HEK293 (cell line): ENCODE measurements around the gene FOXP1.

ENCODE experiments used
- CTCF ChIA-PET: fragments of 350-600 bp; formaldehyde crosslinking; extraction: SDS; loops from one replicate; lab custom pipeline; 2021; ENCODE audit warnings: antibody characterized with exemption; lab: Yijun Ruan, JAX
- POLR2A ChIA-PET: fragments of 300-600 bp; formaldehyde crosslinking; extraction: SDS; loops from one replicate; lab custom pipeline; 2020; ENCODE audit warnings: antibody characterized with exemption, inconsistent platforms; lab: Yijun Ruan, JAX
- H3K27ac ChIP-seq: fragments of 200-500 bp; sonication (Bioruptor generic); 2 replicates; pipeline ENCODE4 v1.5.1; 2014; ENCODE audit warnings: low read depth, low read length, control low read depth, inconsistent platforms; ENCODE audit errors: extremely low read depth
- H3K36me3 ChIP-seq, 2 experiments: fragments of 200-500 bp in 1 of 2; sonication (Bioruptor generic) in 1 of 2; 1 replicate in 1 of 2; 2 replicates in 1 of 2; pipeline ENCODE4 v1.5.1; 2014 to 2017; ENCODE audit warnings: inconsistent platforms in 2 of 2, low read length in 2 of 2; ENCODE audit not compliant: control insufficient read depth in 2 of 2, insufficient read depth in 1 of 2
- H3K4me1 ChIP-seq: fragments of 200-500 bp; sonication (Bioruptor generic); 2 replicates; pipeline ENCODE4 v1.5.1; 2014; ENCODE audit warnings: mild to moderate bottlenecking, low read length, inconsistent platforms; ENCODE audit not compliant: control insufficient read depth, insufficient read depth
- H3K4me3 ChIP-seq: 2 replicates; pipeline ENCODE4 v1.5.1; 2011; ENCODE audit warnings: low read depth, mild to moderate bottlenecking, control low read depth, low read length, moderate library complexity
- H3K9me3 ChIP-seq: fragments of 200-500 bp; sonication (Bioruptor generic); 2 replicates; pipeline ENCODE4 v1.5.1; 2014; ENCODE audit warnings: low read depth, low read length, inconsistent platforms; ENCODE audit not compliant: control insufficient read depth, insufficient read depth
- KLF9 ChIP-seq: fragments of 450-650 bp; formaldehyde crosslinking; IDR thresholded peaks from 2 replicates; pipeline ENCODE4 v1.5.1; 2016; ENCODE audit warnings: missing biosample characterization, missing genetic modification characterization, low read depth
- OSR2 ChIP-seq: fragments of 450-650 bp; formaldehyde crosslinking; IDR thresholded peaks from 2 replicates; pipeline ENCODE4 v1.5.1; 2016; ENCODE audit warnings: missing biosample characterization, missing genetic modification characterization
- RBAK ChIP-seq: fragments of 450-650 bp; formaldehyde crosslinking; IDR thresholded peaks from 2 replicates; pipeline ENCODE4 v1.5.1; 2016; ENCODE audit warnings: missing biosample characterization, missing genetic modification characterization
- SP2 ChIP-seq: fragments of 450-650 bp; formaldehyde crosslinking; IDR thresholded peaks from 2 replicates; pipeline ENCODE4 v1.5.1; 2016; ENCODE audit warnings: missing biosample characterization, missing genetic modification characterization
- TRIM28 ChIP-seq: IDR thresholded peaks from 2 replicates; pipeline ENCODE4 v1.6.1; 2011; ENCODE audit warnings: low read length, control low read depth, borderline replicate concordance
- YY1 ChIP-seq: fragments of 450-650 bp; formaldehyde crosslinking; IDR thresholded peaks from 2 replicates; pipeline ENCODE4 v1.5.1; 2018; ENCODE audit warnings: missing biosample characterization, missing genetic modification characterization
- ZNF133 ChIP-seq: fragments of 450-650 bp; formaldehyde crosslinking; IDR thresholded peaks from 2 replicates; pipeline ENCODE4 v1.5.1; 2016; ENCODE audit warnings: missing biosample characterization, missing genetic modification characterization
- ZNF169 ChIP-seq: fragments of 450-650 bp; formaldehyde crosslinking; IDR thresholded peaks from 2 replicates; pipeline ENCODE4 v1.5.1; 2016; ENCODE audit warnings: missing biosample characterization, missing genetic modification characterization
- ZNF175 ChIP-seq: fragments of 450-650 bp; formaldehyde crosslinking; IDR thresholded peaks from 2 replicates; pipeline ENCODE4 v1.5.1; 2016; ENCODE audit warnings: missing biosample characterization, missing genetic modification characterization
- ZNF202 ChIP-seq: fragments of 450-650 bp; formaldehyde crosslinking; IDR thresholded peaks from 2 replicates; pipeline ENCODE4 v1.5.1; 2016; ENCODE audit warnings: missing biosample characterization, missing genetic modification characterization, borderline replicate concordance
- ZNF211 ChIP-seq: fragments of 450-650 bp; formaldehyde crosslinking; IDR thresholded peaks from 2 replicates; pipeline ENCODE4 v1.5.1; 2016; ENCODE audit warnings: low read depth, missing biosample characterization, missing genetic modification characterization
- ZNF248 ChIP-seq: fragments of 450-650 bp; formaldehyde crosslinking; IDR thresholded peaks from 2 replicates; pipeline ENCODE4 v1.5.1; 2017; ENCODE audit warnings: missing biosample characterization, missing genetic modification characterization
- ZNF311 ChIP-seq: fragments of 450-650 bp; formaldehyde crosslinking; IDR thresholded peaks from 2 replicates; pipeline ENCODE4 v1.5.1; 2017; ENCODE audit warnings: missing biosample characterization, missing genetic modification characterization, borderline replicate concordance
- ZNF416 ChIP-seq: fragments of 450-650 bp; formaldehyde crosslinking; IDR thresholded peaks from 2 replicates; pipeline ENCODE4 v1.5.1; 2016; ENCODE audit warnings: missing biosample characterization, missing genetic modification characterization
- ZNF426 ChIP-seq: fragments of 450-650 bp; formaldehyde crosslinking; IDR thresholded peaks from 2 replicates; pipeline ENCODE4 v1.5.1; 2017; ENCODE audit warnings: missing biosample characterization, missing genetic modification characterization, mild to moderate bottlenecking, inconsistent platforms, moderate library complexity
- ZNF433 ChIP-seq: fragments of 450-650 bp; formaldehyde crosslinking; IDR thresholded peaks from 2 replicates; pipeline ENCODE4 v1.5.1; 2016; ENCODE audit warnings: missing biosample characterization, missing genetic modification characterization, low read depth
- ZNF560 ChIP-seq: fragments of 450-650 bp; formaldehyde crosslinking; IDR thresholded peaks from 2 replicates; pipeline ENCODE4 v1.5.1; 2017; ENCODE audit warnings: missing biosample characterization, missing genetic modification characterization, borderline replicate concordance
- ZNF76 ChIP-seq: fragments of 450-650 bp; formaldehyde crosslinking; IDR thresholded peaks from 2 replicates; pipeline ENCODE4; 2016; ENCODE audit warnings: low read depth, missing biosample characterization, missing genetic modification characterization, borderline replicate concordance
- ZNF792 ChIP-seq: fragments of 450-650 bp; formaldehyde crosslinking; IDR thresholded peaks from 2 replicates; pipeline ENCODE4 v1.5.1; 2016; ENCODE audit warnings: missing biosample characterization, missing genetic modification characterization
- ZNF837 ChIP-seq: fragments of 450-650 bp; formaldehyde crosslinking; IDR thresholded peaks from 2 replicates; pipeline ENCODE4 v1.5.1; 2016; ENCODE audit warnings: missing biosample characterization, missing genetic modification characterization
- TF ChIP-seq, protein P1 (sequence below): fragments of 450-650 bp; formaldehyde crosslinking; IDR thresholded peaks from 2 replicates; pipeline ENCODE4 v1.5.1; 2016; ENCODE audit warnings: missing biosample characterization, missing genetic modification characterization
- TF ChIP-seq, protein P2 (sequence below): fragments of 450-650 bp; formaldehyde crosslinking; IDR thresholded peaks from 2 replicates; pipeline ENCODE4 v1.5.1; 2016; ENCODE audit warnings: missing biosample characterization, missing genetic modification characterization, borderline replicate concordance
- TF ChIP-seq, protein P3 (sequence below): fragments of 450-650 bp; formaldehyde crosslinking; IDR thresholded peaks from 2 replicates; pipeline ENCODE4 v1.5.1; 2016; ENCODE audit warnings: missing biosample characterization, missing genetic modification characterization

Gene FOXP1

DNA sequence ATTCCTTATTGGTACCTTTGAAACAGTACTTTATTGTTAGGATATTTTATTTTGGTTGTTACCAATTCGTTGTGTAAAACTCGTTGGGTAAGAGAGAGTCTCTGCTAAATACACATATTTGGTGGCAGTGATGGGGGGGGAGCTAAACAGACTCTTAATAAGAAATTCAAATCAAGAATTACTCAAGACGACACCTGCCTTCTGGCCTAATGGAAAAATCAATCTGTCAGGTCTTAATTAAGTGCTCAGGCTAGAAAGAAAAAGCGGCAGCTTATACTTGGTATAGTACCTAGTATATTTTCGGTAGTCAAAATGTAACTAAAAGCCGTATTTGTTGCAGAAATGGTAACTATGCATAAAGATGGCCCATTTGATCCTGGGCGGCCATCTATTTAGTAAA, 18.2 kb downstream of the FOXP1 start:
- peaks cover 0 to 13% of the 10 kb centered on the region in 2 experiments; a peak in 1 of 3 replicates for H3K36me3 ChIP-seq
- no peak overlapping the region for H3K4me3 ChIP-seq
- TF ChIP-seq ZNF792 (tag by site-specific recombination) (no peak), RBAK (tag by site-specific recombination) (no peak), ZNF416 (no peak), KLF9 (tag by site-specific recombination) (no peak), ZNF248 (tag by site-specific recombination) (no peak), ZNF837 (no peak), ZNF426 (tag by site-specific recombination) (no peak), ZNF311 (tag by site-specific recombination) (no peak), SP2 (tag by site-specific recombination) (no peak), ZNF133 (tag by site-specific recombination) (no peak), YY1 (tag by site-specific recombination) (no peak), ZNF433 (tag by site-specific recombination) (no peak)
- TF ChIP-seq, protein P1, sequence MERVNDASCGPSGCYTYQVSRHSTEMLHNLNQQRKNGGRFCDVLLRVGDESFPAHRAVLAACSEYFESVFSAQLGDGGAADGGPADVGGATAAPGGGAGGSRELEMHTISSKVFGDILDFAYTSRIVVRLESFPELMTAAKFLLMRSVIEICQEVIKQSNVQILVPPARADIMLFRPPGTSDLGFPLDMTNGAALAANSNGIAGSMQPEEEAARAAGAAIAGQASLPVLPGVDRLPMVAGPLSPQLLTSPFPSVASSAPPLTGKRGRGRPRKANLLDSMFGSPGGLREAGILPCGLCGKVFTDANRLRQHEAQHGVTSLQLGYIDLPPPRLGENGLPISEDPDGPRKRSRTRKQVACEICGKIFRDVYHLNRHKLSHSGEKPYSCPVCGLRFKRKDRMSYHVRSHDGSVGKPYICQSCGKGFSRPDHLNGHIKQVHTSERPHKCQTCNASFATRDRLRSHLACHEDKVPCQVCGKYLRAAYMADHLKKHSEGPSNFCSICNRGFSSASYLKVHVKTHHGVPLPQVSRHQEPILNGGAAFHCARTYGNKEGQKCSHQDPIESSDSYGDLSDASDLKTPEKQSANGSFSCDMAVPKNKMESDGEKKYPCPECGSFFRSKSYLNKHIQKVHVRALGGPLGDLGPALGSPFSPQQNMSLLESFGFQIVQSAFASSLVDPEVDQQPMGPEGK = no peak
- TF ChIP-seq, protein P2, sequence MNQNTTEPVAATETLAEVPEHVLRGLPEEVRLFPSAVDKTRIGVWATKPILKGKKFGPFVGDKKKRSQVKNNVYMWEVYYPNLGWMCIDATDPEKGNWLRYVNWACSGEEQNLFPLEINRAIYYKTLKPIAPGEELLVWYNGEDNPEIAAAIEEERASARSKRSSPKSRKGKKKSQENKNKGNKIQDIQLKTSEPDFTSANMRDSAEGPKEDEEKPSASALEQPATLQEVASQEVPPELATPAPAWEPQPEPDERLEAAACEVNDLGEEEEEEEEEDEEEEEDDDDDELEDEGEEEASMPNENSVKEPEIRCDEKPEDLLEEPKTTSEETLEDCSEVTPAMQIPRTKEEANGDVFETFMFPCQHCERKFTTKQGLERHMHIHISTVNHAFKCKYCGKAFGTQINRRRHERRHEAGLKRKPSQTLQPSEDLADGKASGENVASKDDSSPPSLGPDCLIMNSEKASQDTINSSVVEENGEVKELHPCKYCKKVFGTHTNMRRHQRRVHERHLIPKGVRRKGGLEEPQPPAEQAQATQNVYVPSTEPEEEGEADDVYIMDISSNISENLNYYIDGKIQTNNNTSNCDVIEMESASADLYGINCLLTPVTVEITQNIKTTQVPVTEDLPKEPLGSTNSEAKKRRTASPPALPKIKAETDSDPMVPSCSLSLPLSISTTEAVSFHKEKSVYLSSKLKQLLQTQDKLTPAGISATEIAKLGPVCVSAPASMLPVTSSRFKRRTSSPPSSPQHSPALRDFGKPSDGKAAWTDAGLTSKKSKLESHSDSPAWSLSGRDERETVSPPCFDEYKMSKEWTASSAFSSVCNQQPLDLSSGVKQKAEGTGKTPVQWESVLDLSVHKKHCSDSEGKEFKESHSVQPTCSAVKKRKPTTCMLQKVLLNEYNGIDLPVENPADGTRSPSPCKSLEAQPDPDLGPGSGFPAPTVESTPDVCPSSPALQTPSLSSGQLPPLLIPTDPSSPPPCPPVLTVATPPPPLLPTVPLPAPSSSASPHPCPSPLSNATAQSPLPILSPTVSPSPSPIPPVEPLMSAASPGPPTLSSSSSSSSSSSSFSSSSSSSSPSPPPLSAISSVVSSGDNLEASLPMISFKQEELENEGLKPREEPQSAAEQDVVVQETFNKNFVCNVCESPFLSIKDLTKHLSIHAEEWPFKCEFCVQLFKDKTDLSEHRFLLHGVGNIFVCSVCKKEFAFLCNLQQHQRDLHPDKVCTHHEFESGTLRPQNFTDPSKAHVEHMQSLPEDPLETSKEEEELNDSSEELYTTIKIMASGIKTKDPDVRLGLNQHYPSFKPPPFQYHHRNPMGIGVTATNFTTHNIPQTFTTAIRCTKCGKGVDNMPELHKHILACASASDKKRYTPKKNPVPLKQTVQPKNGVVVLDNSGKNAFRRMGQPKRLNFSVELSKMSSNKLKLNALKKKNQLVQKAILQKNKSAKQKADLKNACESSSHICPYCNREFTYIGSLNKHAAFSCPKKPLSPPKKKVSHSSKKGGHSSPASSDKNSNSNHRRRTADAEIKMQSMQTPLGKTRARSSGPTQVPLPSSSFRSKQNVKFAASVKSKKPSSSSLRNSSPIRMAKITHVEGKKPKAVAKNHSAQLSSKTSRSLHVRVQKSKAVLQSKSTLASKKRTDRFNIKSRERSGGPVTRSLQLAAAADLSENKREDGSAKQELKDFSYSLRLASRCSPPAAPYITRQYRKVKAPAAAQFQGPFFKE (tag by site-specific recombination) = no peak
- TF ChIP-seq, protein P3, sequence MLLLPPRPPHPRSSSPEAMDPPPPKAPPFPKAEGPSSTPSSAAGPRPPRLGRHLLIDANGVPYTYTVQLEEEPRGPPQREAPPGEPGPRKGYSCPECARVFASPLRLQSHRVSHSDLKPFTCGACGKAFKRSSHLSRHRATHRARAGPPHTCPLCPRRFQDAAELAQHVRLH (tag by site-specific recombination) = no peak
- no peaks in the 10 kb centered on the region for H3K9me3 ChIP-seq
- no peak overlapping the region for H3K27ac ChIP-seq
- ChIA-PET CTCF (no interaction called here), POLR2A (no interaction called here)
- H3K4me1 ChIP-seq = no peaks in the 10 kb centered on the region

DNA sequence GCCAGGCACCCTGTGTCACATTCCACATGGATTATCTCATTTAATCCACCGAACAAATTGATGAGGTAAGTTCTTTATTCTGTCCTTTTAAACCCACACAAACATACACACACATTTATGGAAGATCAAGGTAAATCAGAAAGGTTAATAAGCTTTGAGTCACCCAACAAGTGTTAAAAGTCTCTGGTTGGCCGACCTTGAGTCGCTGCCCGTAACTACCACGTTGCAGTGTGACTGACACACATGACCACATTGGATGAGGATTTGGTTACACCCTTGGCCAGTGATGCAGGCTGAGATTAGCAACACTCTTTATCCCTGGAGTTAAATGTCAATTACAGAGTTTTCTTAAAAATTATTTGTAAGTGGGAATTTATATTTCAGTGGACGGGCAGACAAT, 19.2 kb downstream of the FOXP1 start:
- Histone ChIP-seq H3K27ac (no peak overlapping the region), H3K4me1 (no peaks in the 10 kb centered on the region), H3K36me3 (peaks cover 0 to 13% of the 10 kb centered on the region in 2 experiments; a peak in 1 of 3 replicates), H3K9me3 (no peaks in the 10 kb centered on the region), H3K4me3 (no peak overlapping the region)
- CTCF ChIA-PET = interaction anchor here (0.5 kb wide), 1 partner anchor 40 kb away, joined by 3 read pairs; no protein-coding TSS in a partner anchor
- POLR2A ChIA-PET = no interaction called here
- no peak for TF ChIP-seq ZNF560 (tag by site-specific recombination)
- TF ChIP-seq ZNF169 (tag by site-specific recombination) = no peak
- no peak for TF ChIP-seq ZNF76 (tag by site-specific recombination)
- TF ChIP-seq ZNF248 (tag by site-specific recombination) = no peak
- no peak for TF ChIP-seq ZNF175 (tag by site-specific recombination)
- TF ChIP-seq TRIM28 = no peak
- TF ChIP-seq ZNF211 = no peak
- TF ChIP-seq ZNF133 (tag by site-specific recombination) = no peak
- no peak for TF ChIP-seq OSR2 (tag by site-specific recombination)
- TF ChIP-seq ZNF202 (tag by site-specific recombination) = no peak
